Cardiac muscle cell (in vitro differentiated cells and primary cell): ENCODE results near the gene PDE8A. TPM values are rescaled to one million over a fixed set of nuclear protein-coding genes. Genes with fewer than 3 reads are reported as not detected.

Experiments used
- DNase-seq, 2 donors: peaks; one replicate each; pipeline versions ENCODE4 v3.0.0 to v3.0.0-alpha.2; 2010 to 2017; ENCODE audit warnings: low read depth in 1 of 2, low spot score in 1 of 2
- H3K27ac ChIP-seq: fragments of 200-600 bp; sonication (generic); 2 replicates; pipeline ENCODE4 v1.5.1; 2016
- H3K27me3 ChIP-seq: fragments of 200-600 bp; sonication (generic); 2 replicates; pipeline ENCODE4 v1.6.0; 2016; ENCODE audit warnings: control low read depth
- H3K36me3 ChIP-seq: fragments of 200-600 bp; sonication (generic); 2 replicates; pipeline ENCODE4 v1.5.1; 2016; ENCODE audit warnings: control low read depth
- H3K4me1 ChIP-seq: fragments of 200-600 bp; sonication (generic); 2 replicates; pipeline ENCODE4 v1.8.1; 2017; ENCODE audit warnings: low read depth, mild to moderate bottlenecking, mixed run types
- H3K4me3 ChIP-seq: fragments of 200-600 bp; sonication (generic); 2 replicates; pipeline ENCODE4 v1.5.1; 2016; ENCODE audit warnings: mild to moderate bottlenecking
- H3K9me3 ChIP-seq: fragments of 200-600 bp; sonication (generic); 2 replicates; pipeline ENCODE4 v1.5.1; 2017; ENCODE audit warnings: low read depth, mild to moderate bottlenecking, control low read depth
- CTCF ChIP-seq: IDR thresholded peaks from 2 replicates; pipeline ENCODE4 v1.5.1; 2012; ENCODE audit warnings: low read depth, mild to moderate bottlenecking, low read length
- polyA plus RNA-seq: library from polyadenylated mRNA; unstranded; fragments of >200 nt; fragmentation: Nextera tagmentation; extraction: Ambion mirVana; gene quantifications from 2 replicates; pipeline ENCODE4 v1.2.1, GENCODE V29; 2016
- total RNA-seq: library from RNA; depleted of rRNA; stranded (reverse); fragments of >200 nt; gene quantifications from 2 replicates; pipeline ENCODE4 v1.2.3, GENCODE V29; 2016

Gene PDE8A
- total and polyA plus RNA-seq, 2 experiments from 2014 or later = 10.2 to 26.8 TPM

- TF ChIP-seq CTCF = no peak
- peak overlapping the region; percentile 88 for H3K27ac ChIP-seq
These were observed 1.2 kb upstream of the PDE8A start for GRCh38 chr15:84980196-84981053.

GRCh38 chr15:84981054-84981710 is 474 bp upstream of the PDE8A start:
- peak; percentile 7 for TF ChIP-seq CTCF
- Histone ChIP-seq H3K27me3 (peaks cover 18% of the 10 kb centered on the region), H3K27ac (peak overlapping the region; percentile 88), H3K36me3 (no peaks in the 10 kb centered on the region), H3K9me3 (no peaks in the 10 kb centered on the region), H3K4me1 (peaks cover 22% of the 10 kb centered on the region), H3K4me3 (peak overlapping the region; percentile 57)
- DNase-seq = peak; percentile 94 to 99

More at GRCh38 chr15:84980196-84981053, 1.2 kb upstream of the PDE8A start:
- Histone ChIP-seq H3K36me3 (no peaks in the 10 kb centered on the region), H3K4me1 (peaks cover 17% of the 10 kb centered on the region), H3K4me3 (peak overlapping the region; percentile 57), H3K27me3 (peaks cover 18% of the 10 kb centered on the region), H3K9me3 (no peaks in the 10 kb centered on the region)
- peak; percentile 91 for DNase-seq

- TF ChIP-seq CTCF = no peak
- peaks cover 18% of the 10 kb centered on the region for H3K27me3 ChIP-seq
- peak overlapping the region; percentile 57 for H3K4me3 ChIP-seq
- DNase-seq = peak; percentile 34 to 44
- H3K9me3 ChIP-seq = no peaks in the 10 kb centered on the region
- H3K27ac ChIP-seq = no peak overlapping the region
- peaks cover 25% of the 10 kb centered on the region for H3K4me1 ChIP-seq
- no peaks in the 10 kb centered on the region for H3K36me3 ChIP-seq
These were observed 755 bp downstream of the PDE8A start for GRCh38 chr15:84982301-84982920.

- Histone ChIP-seq H3K9me3 (no peaks in the 10 kb centered on the region), H3K27ac (no peak overlapping the region), H3K4me1 (peaks cover 25% of the 10 kb centered on the region), H3K36me3 (no peaks in the 10 kb centered on the region), H3K27me3 (peaks cover 18% of the 10 kb centered on the region), H3K4me3 (no peak overlapping the region)
- no peak for TF ChIP-seq CTCF
- no peak for DNase-seq
These were observed 1.6 kb downstream of the PDE8A start for GRCh38 chr15:84983294-84983693.

GRCh38 chr15:84983711-84984110 is 2.1 kb downstream of the PDE8A start:
- Histone ChIP-seq H3K27me3 (peaks cover 18% of the 10 kb centered on the region), H3K4me1 (peaks cover 25% of the 10 kb centered on the region), H3K4me3 (no peak overlapping the region), H3K27ac (no peak overlapping the region), H3K9me3 (no peaks in the 10 kb centered on the region), H3K36me3 (no peaks in the 10 kb centered on the region)
- no peak for DNase-seq
- no peak for TF ChIP-seq CTCF
